ENCODE measurements around the gene MLKL. TPM values are rescaled to one million over a fixed set of nuclear protein-coding genes. Genes with fewer than 3 reads are reported as not detected.
A peak's percentile ranks its signal among the peaks of the same experiment; 100 is the strongest.

The MLKL gene
- total and polyA plus RNA-seq, 9 donors: 1.5 to 9.5 (median 2.5) TPM

DNA sequence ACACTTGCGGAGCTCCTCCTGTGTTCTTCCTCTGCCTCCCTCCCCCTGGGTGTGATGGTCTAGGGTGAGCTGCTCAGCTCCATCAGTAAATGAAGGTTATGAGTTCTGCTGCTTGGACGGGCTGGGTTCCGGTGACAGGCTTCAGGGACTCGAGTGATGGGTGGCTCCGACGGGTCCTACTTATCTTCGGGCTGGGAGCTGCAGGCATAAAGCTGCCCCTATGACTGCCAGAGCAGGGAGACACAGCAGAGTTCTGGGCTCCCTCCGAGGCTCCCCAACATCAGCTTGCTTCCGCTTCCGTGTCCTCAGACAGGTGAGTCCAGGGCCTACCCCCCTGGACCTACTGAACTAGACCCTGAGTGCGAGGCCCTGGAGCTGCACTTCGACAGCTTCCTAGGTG is 11.3 kb upstream of the MLKL start:
- Histone ChIP-seq H3K27me3 (no peaks in the 10 kb centered on the region), H3K27ac (no peak overlapping the region), H3K9me3 (no peaks in the 10 kb centered on the region), H3K4me1 (ENCODE audit: insufficient read depth) (no peaks in the 10 kb centered on the region), H3K4me3 (no peak overlapping the region), H3K36me3 (no peaks in the 10 kb centered on the region)
- TF ChIP-seq, protein P1, sequence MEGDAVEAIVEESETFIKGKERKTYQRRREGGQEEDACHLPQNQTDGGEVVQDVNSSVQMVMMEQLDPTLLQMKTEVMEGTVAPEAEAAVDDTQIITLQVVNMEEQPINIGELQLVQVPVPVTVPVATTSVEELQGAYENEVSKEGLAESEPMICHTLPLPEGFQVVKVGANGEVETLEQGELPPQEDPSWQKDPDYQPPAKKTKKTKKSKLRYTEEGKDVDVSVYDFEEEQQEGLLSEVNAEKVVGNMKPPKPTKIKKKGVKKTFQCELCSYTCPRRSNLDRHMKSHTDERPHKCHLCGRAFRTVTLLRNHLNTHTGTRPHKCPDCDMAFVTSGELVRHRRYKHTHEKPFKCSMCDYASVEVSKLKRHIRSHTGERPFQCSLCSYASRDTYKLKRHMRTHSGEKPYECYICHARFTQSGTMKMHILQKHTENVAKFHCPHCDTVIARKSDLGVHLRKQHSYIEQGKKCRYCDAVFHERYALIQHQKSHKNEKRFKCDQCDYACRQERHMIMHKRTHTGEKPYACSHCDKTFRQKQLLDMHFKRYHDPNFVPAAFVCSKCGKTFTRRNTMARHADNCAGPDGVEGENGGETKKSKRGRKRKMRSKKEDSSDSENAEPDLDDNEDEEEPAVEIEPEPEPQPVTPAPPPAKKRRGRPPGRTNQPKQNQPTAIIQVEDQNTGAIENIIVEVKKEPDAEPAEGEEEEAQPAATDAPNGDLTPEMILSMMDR (IDR thresholded peaks at IDR 0.05): no peak
- TF ChIP-seq POLR2A (IDR thresholded peaks at IDR 0.05): no peak
- no peak for TF ChIP-seq EP300 (IDR thresholded peaks at IDR 0.05)
- no peak for DNase-seq
- intact Hi-C loops (cut with DNase I): no loop called here
- WGBS, 3 donors: 88 to 91% (median 88%) methylated on average over 12 of the region's 12 CpGs

DNA sequence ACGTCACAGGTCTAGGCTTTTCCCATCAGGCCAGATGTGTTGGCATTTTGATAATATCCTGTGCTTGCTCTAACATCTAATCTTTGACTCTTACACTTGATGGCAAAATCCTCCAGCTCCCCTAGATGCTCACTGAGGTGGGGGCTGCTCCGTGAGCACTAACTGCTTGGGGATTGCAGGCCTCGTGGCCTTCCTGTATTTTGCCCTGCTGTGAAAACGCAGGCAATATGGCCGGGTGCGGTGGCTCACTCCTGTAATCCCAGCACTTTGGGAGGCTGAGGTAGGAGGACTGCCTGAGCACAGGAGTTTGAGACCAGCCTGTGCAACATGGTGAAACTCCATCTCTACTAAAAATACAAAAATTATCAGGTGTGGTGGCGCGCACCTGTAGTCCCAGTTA is 9.7 kb upstream of the MLKL start:
- Histone ChIP-seq H3K27me3 (no peaks in the 10 kb centered on the region), H3K27ac (no peak overlapping the region), H3K9me3 (no peaks in the 10 kb centered on the region), H3K4me3 (no peak overlapping the region), H3K4me1 (ENCODE audit: insufficient read depth) (no peaks in the 10 kb centered on the region), H3K36me3 (no peaks in the 10 kb centered on the region)
- 92 to 96% (median 93%) methylated on average over 8 of the region's 8 CpGs for WGBS, 3 donors
- no peak for TF ChIP-seq POLR2A (IDR thresholded peaks at IDR 0.05)
- DNase-seq: no peak
- intact Hi-C loops (cut with DNase I): no loop called here

DNA sequence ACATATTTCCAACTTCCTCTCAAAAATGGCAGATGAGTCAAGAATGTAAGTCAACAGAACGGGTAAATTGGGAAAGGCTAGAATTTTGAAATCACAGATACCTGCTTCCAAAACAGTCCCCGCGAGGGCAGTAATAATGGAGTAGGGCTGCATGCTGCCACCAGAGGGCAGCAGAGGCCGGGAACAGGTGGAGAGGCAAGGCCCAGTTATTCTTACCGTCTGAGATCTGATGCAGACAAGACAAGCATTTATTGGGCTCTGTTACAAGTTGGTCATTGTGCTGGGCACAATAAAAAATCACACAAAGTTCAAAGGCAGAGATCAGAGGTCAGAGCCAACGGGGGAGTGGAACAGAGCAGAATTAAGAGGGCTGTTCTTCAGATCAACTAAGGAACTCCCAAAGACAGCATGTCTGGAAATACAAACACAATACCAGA is 8.8 kb upstream of the MLKL start:
- Histone ChIP-seq H3K4me1 (ENCODE audit: insufficient read depth) (no peaks in the 10 kb centered on the region), H3K9me3 (no peaks in the 10 kb centered on the region), H3K36me3 (no peaks in the 10 kb centered on the region), H3K4me3 (no peak overlapping the region), H3K27ac (no peak overlapping the region), H3K27me3 (no peaks in the 10 kb centered on the region)
- intact Hi-C loops (cut with DNase I): loop anchor here in 3 of 4 donors (5.0 to 10.0 kb wide), 3 partner anchors 153 to 405 kb away; partner anchors contain the start of gene LDHD (in 1 of the 3)
- DNase-seq: peak; percentile 61 to 87 (median 80)
- 0 to 1% (median 0%) methylated on average over 6 of the region's 6 CpGs for WGBS, 3 donors
- TF ChIP-seq EP300 (IDR thresholded peaks at IDR 0.05): no peak
- TF ChIP-seq, protein P1 (IDR thresholded peaks at IDR 0.05): peak; percentile 80 to 91 (median 82)

DNA sequence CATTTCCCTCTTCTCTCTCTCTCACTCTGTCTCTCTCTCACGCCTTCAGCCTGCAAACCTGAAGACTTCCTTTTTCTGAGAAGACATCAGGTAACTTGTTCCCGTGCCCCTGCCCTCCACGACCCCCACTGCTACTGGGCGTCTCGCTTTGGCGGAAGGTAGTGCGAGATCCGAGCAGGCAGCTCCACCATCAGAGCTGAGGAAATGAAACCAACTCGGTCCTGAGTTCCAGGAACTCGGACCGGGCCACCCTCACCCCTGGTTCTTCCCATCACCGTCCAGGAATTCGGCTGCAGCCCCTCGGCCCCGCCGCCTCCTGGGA is 585 bp downstream of the MLKL start:
- H3K27ac ChIP-seq: peak overlapping the region; percentile 7 to 38
- H3K9me3 ChIP-seq: no peaks in the 10 kb centered on the region
- DNase-seq: no peak
- WGBS, 3 donors: 1 to 4% (median 1%) methylated on average over 16 of the region's 16 CpGs
- peak overlapping the region; percentile 67 for H3K4me3 ChIP-seq
- TF ChIP-seq, protein P1 (IDR thresholded peaks at IDR 0.05): no peak
- TF ChIP-seq POLR2A (IDR thresholded peaks at IDR 0.05) (no peak), EP300 (IDR thresholded peaks at IDR 0.05) (no peak)
- H3K36me3 ChIP-seq: no peaks in the 10 kb centered on the region
- H3K27me3 ChIP-seq: no peaks in the 10 kb centered on the region
- intact Hi-C loops (cut with DNase I): loop anchor here in 1 of 4 donors (10.0 kb wide), 1 partner anchor 415 kb away; the partner anchor contains the start of gene LDHD
- H3K4me1 ChIP-seq (ENCODE audit: insufficient read depth): no peaks in the 10 kb centered on the region

DNA sequence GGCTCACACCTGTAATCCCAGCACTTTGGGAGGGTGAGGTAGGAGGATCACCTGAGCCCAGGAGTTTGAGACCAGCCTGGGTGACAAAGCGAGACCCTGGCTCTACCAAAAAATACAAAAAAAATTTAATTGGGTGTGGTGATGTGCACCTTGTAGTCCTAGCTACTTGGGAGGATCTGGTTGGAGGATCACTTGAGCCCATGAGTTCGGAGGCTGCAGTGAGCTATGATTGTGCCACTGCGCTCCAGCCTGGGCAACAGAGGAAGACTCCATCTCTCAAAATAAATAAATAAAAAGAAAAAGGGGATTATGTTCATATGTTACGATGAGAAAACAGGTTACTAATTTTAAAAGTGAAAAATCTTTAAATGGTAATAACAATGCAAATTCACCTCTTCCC is 996 bp downstream of the MLKL start:
- TF ChIP-seq POLR2A (IDR thresholded peaks at IDR 0.05): no peak
- Histone ChIP-seq H3K36me3 (no peaks in the 10 kb centered on the region), H3K4me3 (peak overlapping the region; percentile 67), H3K9me3 (no peaks in the 10 kb centered on the region), H3K4me1 (ENCODE audit: insufficient read depth) (no peaks in the 10 kb centered on the region), H3K27ac (no peak overlapping the region), H3K27me3 (no peaks in the 10 kb centered on the region)
- intact Hi-C loops (cut with DNase I): loop anchor here in 1 of 4 donors (10.0 kb wide), 1 partner anchor 415 kb away; the partner anchor contains the start of gene LDHD
- 61 to 76% (median 69%) methylated on average over 4 of the region's 4 CpGs for WGBS, 3 donors
- DNase-seq: no peak

Data from ovary (tissue), 9 donors.